Type B pancreatic cell (in vitro differentiated cells): ENCODE measurements around the gene TTC28. TPM values are rescaled to one million over a fixed set of nuclear protein-coding genes. Genes with fewer than 3 reads are reported as not detected.

Experiments used
- DNase-seq: peaks from one replicate; pipeline ENCODE4 v3.0.0; 2021; ENCODE audit warnings: mixed read lengths; ENCODE audit not compliant: unreplicated experiment; ENCODE audit errors: extremely low spot score
- H3K27ac Mint-ChIP-seq: 2 replicates; pipeline ENCODE4 v1.8.0; 2021; ENCODE audit warnings: mild to moderate bottlenecking, mixed read lengths
- H3K27me3 Mint-ChIP-seq: 2 replicates; pipeline ENCODE4 v1.8.0; 2021; ENCODE audit warnings: mixed read lengths
- H3K36me3 Mint-ChIP-seq: 2 replicates; pipeline ENCODE4 v1.8.0; 2021; ENCODE audit warnings: mixed read lengths
- H3K4me1 Mint-ChIP-seq: one replicate; pipeline ENCODE4 v1.8.0; 2021; ENCODE audit warnings: mixed read lengths; ENCODE audit not compliant: unreplicated experiment
- H3K4me3 Mint-ChIP-seq: 2 replicates; pipeline ENCODE4 v1.8.0; 2021; ENCODE audit warnings: mild to moderate bottlenecking, mixed read lengths
- H3K9me3 Mint-ChIP-seq: 2 replicates; pipeline ENCODE4 v1.8.0; 2021; ENCODE audit warnings: mixed read lengths
- total RNA-seq: library from RNA; stranded (reverse); gene quantifications from 2 replicates; pipeline ENCODE4 v1.2.1, GENCODE V29; 2021; ENCODE audit warnings: low replicate concordance
- TF ChIP-seq, protein P1 (sequence below): fragments of 200-600 bp; sonication (generic); conservative IDR thresholded peaks from 2 replicates; pipeline ENCODE4 v1.5.0; 2021; ENCODE audit warnings: antibody characterized with exemption, mild to moderate bottlenecking

TTC28 gene
- total RNA-seq, 1 donor from 2014 or later, result 59.2 TPM

DNA sequence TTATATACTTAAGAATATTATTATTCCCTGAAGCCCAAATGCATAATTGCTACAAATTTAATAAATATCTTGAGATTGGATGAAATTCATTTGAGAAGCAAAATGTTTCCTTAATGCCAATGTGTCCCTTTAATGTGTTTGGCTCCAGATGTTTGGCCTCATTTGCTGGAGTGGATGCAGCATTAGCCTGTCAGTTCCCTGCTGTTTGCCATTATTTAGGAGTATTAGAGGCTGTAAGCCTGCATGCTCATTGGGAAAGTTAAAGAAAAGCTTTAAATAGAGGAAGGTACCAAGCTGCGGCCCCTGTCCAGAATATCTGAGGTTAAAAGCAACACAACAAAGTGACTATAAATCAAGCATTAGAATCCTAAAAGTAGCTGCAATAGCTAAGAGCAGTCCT is 705.8 kb downstream of the TTC28 start:
- Mint-ChIP-seq H3K36me3 (peaks cover 34% of the 10 kb centered on the region), H3K4me1 (peaks cover 10% of the 10 kb centered on the region), H3K9me3 (no peaks in the 10 kb centered on the region), H3K4me3 (no peak overlapping the region), H3K27me3 (no peaks in the 10 kb centered on the region), H3K27ac (no peak overlapping the region)
- no peak for DNase-seq
- TF ChIP-seq, protein P1, sequence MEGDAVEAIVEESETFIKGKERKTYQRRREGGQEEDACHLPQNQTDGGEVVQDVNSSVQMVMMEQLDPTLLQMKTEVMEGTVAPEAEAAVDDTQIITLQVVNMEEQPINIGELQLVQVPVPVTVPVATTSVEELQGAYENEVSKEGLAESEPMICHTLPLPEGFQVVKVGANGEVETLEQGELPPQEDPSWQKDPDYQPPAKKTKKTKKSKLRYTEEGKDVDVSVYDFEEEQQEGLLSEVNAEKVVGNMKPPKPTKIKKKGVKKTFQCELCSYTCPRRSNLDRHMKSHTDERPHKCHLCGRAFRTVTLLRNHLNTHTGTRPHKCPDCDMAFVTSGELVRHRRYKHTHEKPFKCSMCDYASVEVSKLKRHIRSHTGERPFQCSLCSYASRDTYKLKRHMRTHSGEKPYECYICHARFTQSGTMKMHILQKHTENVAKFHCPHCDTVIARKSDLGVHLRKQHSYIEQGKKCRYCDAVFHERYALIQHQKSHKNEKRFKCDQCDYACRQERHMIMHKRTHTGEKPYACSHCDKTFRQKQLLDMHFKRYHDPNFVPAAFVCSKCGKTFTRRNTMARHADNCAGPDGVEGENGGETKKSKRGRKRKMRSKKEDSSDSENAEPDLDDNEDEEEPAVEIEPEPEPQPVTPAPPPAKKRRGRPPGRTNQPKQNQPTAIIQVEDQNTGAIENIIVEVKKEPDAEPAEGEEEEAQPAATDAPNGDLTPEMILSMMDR, result no peak

DNA sequence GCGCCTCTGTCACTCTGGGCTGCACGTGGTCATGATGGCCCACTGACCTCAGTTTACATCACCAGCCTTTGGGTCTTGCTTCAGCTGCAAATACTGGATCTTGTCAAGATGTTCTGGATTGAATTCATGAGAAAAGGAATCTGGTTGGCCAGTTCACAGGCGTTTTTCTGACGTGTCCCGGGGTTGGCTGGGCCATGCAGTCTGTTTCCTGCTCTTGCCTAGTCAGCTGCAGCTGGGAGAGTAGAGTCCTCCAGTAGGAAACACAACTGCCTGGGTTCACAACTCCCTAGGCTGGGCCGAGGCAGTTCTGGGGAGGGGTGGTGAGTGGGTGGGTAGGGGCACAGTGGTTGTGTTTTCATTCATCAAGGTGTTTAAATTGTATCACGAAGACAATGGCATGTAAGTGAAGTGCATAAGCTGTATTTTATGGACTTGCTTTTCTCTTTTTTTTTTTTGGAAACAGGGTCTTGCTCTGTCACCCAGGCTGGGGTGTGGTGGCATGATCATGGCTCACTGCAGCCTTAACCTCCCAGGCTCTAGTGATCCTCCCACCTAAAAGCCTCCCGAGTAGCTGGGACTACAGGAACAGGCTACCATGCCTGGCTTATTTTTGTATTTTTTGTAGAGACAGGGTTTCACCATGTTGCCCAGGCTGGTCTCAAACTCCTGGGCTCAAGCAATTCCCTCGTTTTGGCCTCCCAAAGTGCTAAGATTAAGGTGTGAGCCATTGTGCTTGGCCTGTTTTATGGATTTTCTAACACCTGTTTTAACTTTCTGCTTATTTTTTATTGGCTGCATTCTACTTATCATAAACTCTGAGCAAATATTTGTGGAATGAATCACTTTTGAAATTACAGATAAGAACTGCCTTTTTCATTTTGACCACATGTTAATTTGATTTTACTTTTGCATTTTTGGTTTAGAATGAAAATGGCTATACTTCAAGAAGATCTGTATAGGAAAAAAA is 706.6 kb downstream of the TTC28 start:
- peaks cover 34% of the 10 kb centered on the region for H3K36me3 Mint-ChIP-seq
- H3K4me3 Mint-ChIP-seq, result no peak overlapping the region
- H3K27me3 Mint-ChIP-seq, result no peaks in the 10 kb centered on the region
- TF ChIP-seq, protein P1, result no peak
- no peaks in the 10 kb centered on the region for H3K9me3 Mint-ChIP-seq
- DNase-seq, result no peak
- H3K4me1 Mint-ChIP-seq, result peaks cover 10% of the 10 kb centered on the region
- H3K27ac Mint-ChIP-seq, result no peak overlapping the region

DNA sequence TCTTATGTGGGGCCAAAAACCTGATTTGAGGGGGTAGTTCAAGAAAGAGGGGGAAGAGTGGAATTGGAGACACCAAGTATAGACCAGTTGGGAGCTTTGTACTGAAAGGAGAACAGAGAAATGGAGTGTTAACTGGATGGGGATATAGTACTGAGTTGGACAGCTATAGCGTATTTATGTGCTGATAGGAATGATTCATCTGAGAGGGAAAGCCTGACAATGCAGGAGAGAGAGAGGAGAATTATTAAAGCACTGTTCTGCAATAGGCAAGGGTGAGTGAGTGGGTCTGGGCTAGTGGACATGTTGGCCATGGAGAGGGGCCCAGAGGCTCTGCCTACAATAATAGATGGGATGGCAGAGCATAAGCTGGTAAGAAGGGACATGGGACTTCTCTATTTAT is 707.7 kb downstream of the TTC28 start:
- TF ChIP-seq, protein P1, result no peak
- peaks cover 34% of the 10 kb centered on the region for H3K36me3 Mint-ChIP-seq
- H3K4me1 Mint-ChIP-seq, result peaks cover 10% of the 10 kb centered on the region
- no peaks in the 10 kb centered on the region for H3K27me3 Mint-ChIP-seq
- DNase-seq, result no peak
- no peak overlapping the region for H3K27ac Mint-ChIP-seq
- H3K4me3 Mint-ChIP-seq, result no peak overlapping the region
- no peaks in the 10 kb centered on the region for H3K9me3 Mint-ChIP-seq

DNA sequence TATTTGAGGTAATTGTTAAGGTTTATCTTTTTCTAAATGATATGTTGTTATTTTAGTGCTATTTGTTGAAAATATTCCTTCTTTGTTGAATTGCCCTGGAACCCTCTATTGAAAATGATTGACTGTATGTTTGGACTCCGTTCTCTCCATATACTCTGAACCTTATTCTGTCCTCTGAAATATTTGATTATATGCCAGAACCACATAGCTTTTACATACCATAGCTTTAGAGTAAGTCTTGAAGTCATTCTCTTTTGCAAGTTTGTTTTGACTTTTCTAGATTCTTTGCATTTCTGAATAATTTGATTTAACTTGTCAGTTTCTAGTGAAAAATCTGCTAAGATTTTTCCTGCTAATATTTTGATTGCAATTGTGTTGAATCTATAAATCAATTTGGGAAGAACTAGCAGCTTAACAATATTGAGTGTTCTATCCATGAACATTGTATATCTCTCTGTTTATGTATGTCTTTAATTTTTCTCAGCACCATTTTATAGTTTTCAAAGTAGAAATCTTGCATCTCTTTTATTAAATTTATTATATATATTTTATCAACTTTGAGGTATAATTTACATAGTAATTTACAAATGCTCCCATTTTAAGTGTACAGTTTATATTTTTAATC is 708.9 kb downstream of the TTC28 start:
- H3K4me1 Mint-ChIP-seq, result peaks cover 9% of the 10 kb centered on the region
- peaks cover 32% of the 10 kb centered on the region for H3K36me3 Mint-ChIP-seq
- H3K4me3 Mint-ChIP-seq, result no peak overlapping the region
- TF ChIP-seq, protein P1, result no peak
- H3K27ac Mint-ChIP-seq, result no peak overlapping the region
- H3K27me3 Mint-ChIP-seq, result no peaks in the 10 kb centered on the region
- no peaks in the 10 kb centered on the region for H3K9me3 Mint-ChIP-seq
- DNase-seq, result no peak

DNA sequence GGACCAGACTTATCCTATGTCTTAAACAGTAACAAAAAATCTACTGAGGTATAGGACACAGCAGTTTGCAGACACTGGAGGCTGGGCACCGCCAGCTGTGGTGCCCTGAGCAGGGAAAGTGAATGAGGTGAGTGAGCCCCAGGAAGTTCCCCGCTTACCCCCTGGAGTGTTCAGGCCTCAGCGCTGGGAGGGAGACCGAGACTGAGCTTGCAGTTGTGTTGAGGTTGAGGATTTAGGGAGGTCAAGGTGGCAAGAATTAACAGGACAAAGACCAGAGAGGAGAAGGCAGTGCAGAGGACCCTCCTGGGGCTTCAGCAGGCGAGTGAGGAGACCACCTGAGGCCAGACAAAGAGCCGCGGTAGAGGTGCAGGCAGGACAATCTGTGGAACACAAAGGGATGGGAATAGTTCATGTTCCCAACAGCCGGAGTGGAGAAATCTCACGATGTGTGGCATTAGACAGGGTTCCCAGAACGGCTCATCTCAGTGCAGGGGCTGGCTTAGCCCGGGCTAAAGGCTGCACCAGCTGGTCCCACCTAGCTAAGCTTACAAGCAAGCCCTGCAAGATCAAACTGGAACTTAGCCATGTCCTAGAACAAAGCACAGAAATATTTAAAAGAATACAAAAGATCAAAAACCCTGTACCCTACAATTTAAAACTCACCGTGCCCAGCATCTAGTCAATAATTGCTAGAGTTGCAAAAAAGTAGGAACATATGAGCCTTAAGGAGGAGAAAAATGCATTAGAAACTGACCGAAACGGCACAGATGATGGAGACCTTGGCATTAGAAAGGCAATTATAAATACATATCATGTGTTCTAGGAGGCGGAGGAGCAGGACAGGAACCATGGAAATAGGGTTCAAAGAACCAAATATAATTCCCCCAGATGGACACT is 713.2 kb downstream of the TTC28 start:
- Mint-ChIP-seq H3K27ac (no peak overlapping the region), H3K4me3 (no peak overlapping the region), H3K27me3 (no peaks in the 10 kb centered on the region), H3K36me3 (peaks cover 19% of the 10 kb centered on the region), H3K4me1 (peaks cover 5% of the 10 kb centered on the region), H3K9me3 (no peaks in the 10 kb centered on the region)
- TF ChIP-seq, protein P1, result no peak
- DNase-seq, result no peak
